H1 (cell line): ENCODE results near the gene PRKACA. TPM values are rescaled to one million over a fixed set of nuclear protein-coding genes. Genes with fewer than 3 reads are reported as not detected.

Source experiments
- CHD2 ChIP-seq: IDR thresholded peaks from 2 replicates; pipeline ENCODE4 v1.6.1; 2012; ENCODE audit warnings: low read length, improper control_type of control experiment
- CHD7 ChIP-seq: fragments of 300-600 bp; sonication (generic); IDR thresholded peaks from 2 replicates; pipeline ENCODE4 v1.7.1; 2012; ENCODE audit warnings: low read length, moderate library complexity, mild to moderate bottlenecking, inconsistent platforms; ENCODE audit not compliant: insufficient replicate concordance
- KDM5A ChIP-seq: fragments of 200-600 bp; IDR thresholded peaks from 2 replicates; pipeline ENCODE4 v1.7.1; 2012; ENCODE audit warnings: mild to moderate bottlenecking, low read length, inconsistent platforms, mixed read lengths
- RXRA ChIP-seq: IDR thresholded peaks from 2 replicates; pipeline ENCODE4 v1.6.1; 2011; ENCODE audit warnings: low read depth, mild to moderate bottlenecking, low read length, moderate library complexity; ENCODE audit not compliant: insufficient read depth
- TBP ChIP-seq: IDR thresholded peaks from 2 replicates; pipeline ENCODE4 v1.6.1; 2011; ENCODE audit warnings: low read depth, low read length, improper control_type of control experiment
- ZNF274 ChIP-seq: IDR thresholded peaks from 2 replicates; pipeline ENCODE4 v1.7.0; 2012; ENCODE audit warnings: low read length, borderline replicate concordance; ENCODE audit errors: extremely low read depth
- polyA plus RNA-seq, 7 experiments: library from polyadenylated mRNA; depleted of rRNA in 3 of 7; stranded (reverse) in 5 of 7; unstranded in 2 of 7; fragments of >200 nt in 5 of 7; fragments of 200-250 nt in 2 of 7; gene quantifications; 1 replicate in 5 of 7; 2 replicates in 1 of 7; 4 replicates in 1 of 7; pipeline versions ENCODE4 v1.2.1 to v1.2.3, GENCODE V29; 2011 to 2013; ENCODE audit warnings: missing spikeins in 2 of 7, mixed read lengths in 2 of 7
- total RNA-seq: library from RNA; stranded (reverse); fragmentation: NEBNext Ultra II Directional; extraction: Animal tissue kit (Norgen Biotek cat#: 25700); gene quantifications from 2 replicates; pipeline ENCODE4 v1.2.1, GENCODE V29; 2021

The PRKACA gene
- total and polyA plus RNA-seq, 2 of the 8 experiments (the other 6 are each of a cell fraction or from before 2014, with no cell fraction given), result 14.2 to 48.2 TPM

- TF ChIP-seq CHD7 (no peak), CHD2 (no peak), KDM5A (no peak), TBP (no peak), RXRA (no peak), ZNF274 (no peak)
- TF ChIP-seq, all 59 proteins: peak for 1
These were observed 61.4 kb downstream of the PRKACA start (continued) for GRCh38 chr19:14056069-14056666.
